Transverse colon (tissue), 3 donors: ENCODE data around the gene LRRC42.

Experiments
- CTCF ChIP-seq, 5 experiments: fragments of 200-600 bp in 3 of 5; fragments of 450-650 bp in 2 of 5; sonication (generic) in 3 of 5; IDR thresholded peaks; 1 replicate in 2 of 5; 2 replicates in 3 of 5; pipeline ENCODE4 v1.5.1; 2016 to 2017; ENCODE audit warnings: antibody characterized with exemption in 5 of 5, inconsistent platforms in 3 of 5, mild to moderate bottlenecking in 2 of 5, moderate library complexity in 1 of 5
- EP300 ChIP-seq: sonication (generic); formaldehyde crosslinking; IDR thresholded peaks from one replicate; pipeline ENCODE4 v1.6.1; 2017; ENCODE audit warnings: antibody characterized with exemption, low read depth

GRCh38 chr1:53966794-53967193 lies 20.6 kb downstream of the LRRC42 start:
- TF ChIP-seq CTCF (IDR thresholded peaks at IDR 0.05): no peak
- no peak for TF ChIP-seq EP300
